Stimulated activated naive B cell treated with anti-CD40 and anti-IgM and Interleukin-4, amounts not matched to agents 10 μg/mL and 1 μg/mL and 100 μg/mL, for 72 hours (primary cell): ENCODE results near the gene RNF103.
"Not testable (repeated sequence)": the region's sequence is repeated elsewhere in the genome, so short reads cannot be mapped to it uniquely, and the experiment has no call there.

Experiments used
- ATAC-seq, 2 donors: fragments of 150-1000 bp; cut with Tn5 transposase; replicated peaks; 2 replicates each; pipeline ENCODE4 v1.10.0; 2021; ENCODE audit warnings: moderate library complexity in 1 of 2
- DNase-seq: peaks from one replicate; pipeline ENCODE4 v3.0.0; 2021
- H3K27ac Mint-ChIP-seq: one replicate; pipeline ENCODE4 v1.8.0; 2022; ENCODE audit warnings: mild to moderate bottlenecking, mixed read lengths
- H3K27me3 Mint-ChIP-seq, 2 donors: one replicate each; pipeline ENCODE4 v1.8.0; 2022; ENCODE audit warnings: mixed read lengths in 2 of 2
- H3K36me3 Mint-ChIP-seq, 2 donors: one replicate each; pipeline ENCODE4 v1.8.0; 2022; ENCODE audit warnings: mixed read lengths in 2 of 2, mild to moderate bottlenecking in 1 of 2
- H3K4me1 Mint-ChIP-seq, 2 donors: one replicate each; pipeline ENCODE4 v1.8.0; 2022; ENCODE audit warnings: mixed read lengths in 2 of 2, mild to moderate bottlenecking in 1 of 2
- H3K4me3 Mint-ChIP-seq, 2 donors: one replicate each; pipeline ENCODE4 v1.8.0; 2022; ENCODE audit warnings: mild to moderate bottlenecking in 2 of 2, mixed read lengths in 2 of 2, moderate library complexity in 1 of 2
- H3K9me3 Mint-ChIP-seq, 2 donors: one replicate each; pipeline ENCODE4 v1.8.0; 2022; ENCODE audit warnings: mixed read lengths in 2 of 2, mild to moderate bottlenecking in 1 of 2

Gene RNF103, protein sequence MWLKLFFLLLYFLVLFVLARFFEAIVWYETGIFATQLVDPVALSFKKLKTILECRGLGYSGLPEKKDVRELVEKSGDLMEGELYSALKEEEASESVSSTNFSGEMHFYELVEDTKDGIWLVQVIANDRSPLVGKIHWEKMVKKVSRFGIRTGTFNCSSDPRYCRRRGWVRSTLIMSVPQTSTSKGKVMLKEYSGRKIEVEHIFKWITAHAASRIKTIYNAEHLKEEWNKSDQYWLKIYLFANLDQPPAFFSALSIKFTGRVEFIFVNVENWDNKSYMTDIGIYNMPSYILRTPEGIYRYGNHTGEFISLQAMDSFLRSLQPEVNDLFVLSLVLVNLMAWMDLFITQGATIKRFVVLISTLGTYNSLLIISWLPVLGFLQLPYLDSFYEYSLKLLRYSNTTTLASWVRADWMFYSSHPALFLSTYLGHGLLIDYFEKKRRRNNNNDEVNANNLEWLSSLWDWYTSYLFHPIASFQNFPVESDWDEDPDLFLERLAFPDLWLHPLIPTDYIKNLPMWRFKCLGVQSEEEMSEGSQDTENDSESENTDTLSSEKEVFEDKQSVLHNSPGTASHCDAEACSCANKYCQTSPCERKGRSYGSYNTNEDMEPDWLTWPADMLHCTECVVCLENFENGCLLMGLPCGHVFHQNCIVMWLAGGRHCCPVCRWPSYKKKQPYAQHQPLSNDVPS

DNA sequence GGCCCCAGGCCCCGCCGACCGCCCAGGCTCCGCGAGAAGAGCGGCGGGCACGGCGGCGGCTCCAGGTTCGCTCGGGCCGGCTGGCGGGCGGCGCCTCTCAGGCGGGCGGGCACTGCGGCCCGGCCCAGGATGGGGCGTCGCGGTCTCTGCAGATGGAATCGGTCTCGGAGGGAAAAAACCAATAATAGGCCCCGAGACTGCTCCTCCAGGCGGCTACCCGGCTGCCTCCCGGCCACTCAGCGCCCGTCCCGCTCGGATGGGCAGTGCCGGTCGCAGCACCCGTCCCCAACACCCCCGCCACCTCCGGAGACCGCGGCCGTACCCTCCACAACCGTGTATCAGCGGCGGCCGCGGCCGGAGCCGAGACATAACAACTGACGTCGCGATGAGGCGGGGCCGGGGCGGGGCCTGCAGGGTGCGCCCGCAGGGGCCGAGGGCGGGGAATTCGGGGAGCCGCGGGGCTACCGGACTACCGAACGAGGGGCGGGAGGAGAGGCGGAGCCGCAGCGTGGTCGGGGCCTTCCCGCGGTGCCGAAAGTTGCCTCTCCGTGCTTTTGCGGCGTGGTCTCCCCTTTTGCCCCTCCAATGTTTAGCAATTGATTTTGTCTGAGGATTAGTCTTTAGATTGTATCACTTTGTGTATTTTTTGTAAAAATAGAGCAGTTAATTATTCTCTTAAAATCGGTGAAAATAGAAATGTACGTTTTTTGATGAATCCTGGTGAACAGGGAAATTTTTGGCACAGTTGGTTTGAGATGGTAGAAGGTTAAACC lies at the start of gene RNF103:
TSS of gene RNF103 (minus strand) at position 372 of the 773 bp plus-strand sequence. CDS start 979 bp downstream, outside the sequence.
- peak within 1 kb of the TSS; percentile 99 for H3K27ac Mint-ChIP-seq
- H3K4me3 Mint-ChIP-seq, result peak within 1 kb of the TSS; percentile 95
- ATAC-seq, result peak; percentile 86 to 87
- peak; percentile 92 for DNase-seq
- H3K4me1 Mint-ChIP-seq, result peaks cover 9 to 23% of the 10 kb centered on the region in 2 donors
- H3K27me3 Mint-ChIP-seq, result no peaks in the 10 kb centered on the region
- H3K9me3 Mint-ChIP-seq, result no peaks in the 10 kb centered on the region
- H3K36me3 Mint-ChIP-seq, result peaks cover 3 to 13% of the 10 kb centered on the region in 2 donors

DNA sequence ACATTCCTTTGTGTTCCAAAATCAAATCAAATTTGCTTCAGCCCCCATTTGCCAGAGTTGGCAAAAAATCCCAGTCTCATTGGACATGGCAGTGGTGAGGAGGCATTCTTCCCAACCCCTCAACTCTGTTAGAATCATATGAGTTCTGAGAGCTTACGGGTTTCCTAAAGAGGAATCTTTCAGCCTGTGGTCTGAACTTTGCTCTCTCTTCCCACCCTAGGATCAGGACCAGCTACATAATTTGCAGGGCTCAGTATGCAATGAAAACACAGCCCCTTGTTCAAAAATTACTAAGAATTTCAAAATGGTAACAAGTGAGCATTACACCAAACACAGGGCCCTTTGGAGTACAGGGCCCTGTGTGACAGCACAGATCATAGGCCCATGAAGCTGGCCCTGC lies 49.3 kb upstream of the RNF103 start:
- no peak overlapping the region for H3K4me3 Mint-ChIP-seq

DNA sequence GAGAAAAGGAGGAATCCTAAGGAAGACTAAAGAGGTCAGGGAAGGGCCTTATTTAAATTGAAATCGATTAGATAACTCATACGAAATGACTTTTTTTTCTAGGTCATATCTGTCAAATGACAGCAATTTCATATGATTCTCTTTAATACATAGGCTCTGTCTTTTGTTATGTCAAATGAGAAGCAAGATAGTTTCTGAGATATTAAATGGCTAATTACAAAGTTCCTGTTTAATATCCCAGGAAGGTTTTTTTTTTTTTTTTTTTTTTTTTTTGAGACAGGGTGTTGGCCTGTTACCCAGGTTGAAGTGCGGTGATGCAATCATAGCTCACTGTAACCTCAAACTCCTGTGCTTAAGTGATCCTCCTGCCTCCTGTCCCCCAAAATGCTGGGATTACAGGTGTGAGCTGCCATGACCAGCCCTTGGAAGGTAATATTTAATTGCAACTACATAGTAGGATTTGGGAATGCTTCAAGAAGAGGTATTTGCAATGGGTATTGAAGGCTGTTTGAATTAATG lies 48.4 kb upstream of the RNF103 start:
- DNase-seq, result no peak
- ATAC-seq, result no peak
- H3K27ac Mint-ChIP-seq, result no peak overlapping the region
- peaks cover 4 to 5% of the 10 kb centered on the region in 2 donors for H3K9me3 Mint-ChIP-seq
- no peak overlapping the region for H3K4me3 Mint-ChIP-seq
- H3K36me3 Mint-ChIP-seq, result peaks cover 4 to 14% of the 10 kb centered on the region in 2 donors
- H3K27me3 Mint-ChIP-seq, result no peaks in the 10 kb centered on the region
- no peaks in the 10 kb centered on the region for H3K4me1 Mint-ChIP-seq

More for the DNA sequence above, 49.3 kb upstream of the RNF103 start:
- no peak for DNase-seq
- H3K27ac Mint-ChIP-seq, result no peak overlapping the region
- no peaks in the 10 kb centered on the region for H3K27me3 Mint-ChIP-seq
- H3K9me3 Mint-ChIP-seq, result no peaks in the 10 kb centered on the region
- no peak for ATAC-seq
- peaks cover 2 to 6% of the 10 kb centered on the region in 2 donors for H3K36me3 Mint-ChIP-seq
- no peaks in the 10 kb centered on the region for H3K4me1 Mint-ChIP-seq

DNA sequence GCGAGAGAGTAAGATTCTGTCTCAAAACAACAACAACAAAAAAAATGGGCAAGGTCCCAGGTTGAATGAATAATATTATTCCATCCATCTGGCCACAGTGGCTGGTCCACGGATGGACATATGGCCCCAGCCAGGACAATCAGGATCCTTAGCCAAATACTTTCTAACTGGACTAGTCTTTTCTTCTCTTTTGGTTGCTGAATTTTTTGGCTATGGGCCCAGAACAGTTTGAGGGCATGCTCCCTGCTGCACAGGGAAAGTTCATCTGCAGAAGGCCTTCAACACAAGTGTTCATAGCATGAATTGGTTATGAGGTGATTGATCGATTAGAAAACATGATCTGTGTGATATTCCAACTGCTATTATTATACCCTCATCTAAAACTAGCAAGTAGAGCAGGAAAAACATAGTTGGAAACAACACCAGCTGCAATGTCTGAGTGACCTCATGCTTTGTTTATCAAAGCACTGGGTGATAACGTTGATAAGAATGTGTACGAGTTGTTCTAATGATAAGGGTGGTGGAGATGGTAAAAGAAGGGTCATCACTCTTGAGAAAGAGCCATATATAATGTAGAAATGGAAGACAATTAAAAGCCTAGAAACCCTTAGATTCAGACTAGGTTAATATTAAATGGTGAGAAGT lies 47.8 kb upstream of the RNF103 start:
- Mint-ChIP-seq H3K4me1 (no peaks in the 10 kb centered on the region), H3K36me3 (peaks cover 7 to 18% of the 10 kb centered on the region in 2 donors), H3K27ac (no peak overlapping the region), H3K4me3 (no peak overlapping the region), H3K27me3 (no peaks in the 10 kb centered on the region), H3K9me3 (peaks cover 4 to 5% of the 10 kb centered on the region in 2 donors)
- ATAC-seq, result no peak
- DNase-seq, result no peak

DNA sequence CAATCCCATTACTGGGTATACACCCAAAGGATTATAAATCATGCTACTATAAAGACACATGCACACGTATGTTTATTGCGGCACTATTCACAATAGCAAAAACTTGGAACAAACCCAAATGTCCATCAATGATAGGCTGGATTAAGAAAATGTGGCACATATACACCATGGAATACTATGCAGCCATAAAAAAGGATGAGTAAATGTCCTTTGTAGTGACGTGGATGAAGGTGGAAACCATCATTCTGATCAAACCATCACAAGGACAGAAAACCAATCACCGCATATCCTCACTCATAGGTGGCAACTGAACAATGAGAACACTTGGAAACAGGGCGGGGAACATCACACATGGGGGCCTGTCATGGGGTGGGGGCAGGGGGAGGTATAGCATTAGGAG lies 45.7 kb upstream of the RNF103 start:
- H3K4me1 Mint-ChIP-seq, H3K4me3 Mint-ChIP-seq, H3K27me3 Mint-ChIP-seq, DNase-seq, ATAC-seq, H3K27ac Mint-ChIP-seq: not testable (repeated sequence)
- Mint-ChIP-seq H3K36me3 (peaks cover 17 to 35% of the 10 kb centered on the region in 2 donors), H3K9me3 (peaks cover 8 to 12% of the 10 kb centered on the region in 2 donors)

DNA sequence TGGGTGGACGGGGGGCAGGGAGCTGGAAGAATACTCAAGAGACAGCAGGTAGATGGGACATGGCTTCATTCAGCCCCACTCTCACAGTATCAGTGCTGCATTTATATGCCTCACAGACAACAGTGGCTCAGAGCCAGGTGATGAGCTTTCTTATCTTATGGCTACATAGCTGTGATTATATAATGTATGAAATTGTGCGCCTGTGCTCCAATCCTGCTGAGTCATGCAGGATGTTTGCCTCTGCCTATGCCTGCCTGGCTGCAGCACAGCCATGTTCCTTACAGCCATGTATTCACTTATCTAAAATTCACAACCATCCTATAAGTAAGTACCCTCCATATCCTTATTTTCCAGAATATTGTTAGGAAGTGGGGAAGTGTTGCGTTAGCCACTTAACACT lies 37.7 kb upstream of the RNF103 start:
- Mint-ChIP-seq H3K27ac (no peak overlapping the region), H3K27me3 (no peaks in the 10 kb centered on the region), H3K4me3 (no peak overlapping the region), H3K9me3 (peaks cover 9 to 13% of the 10 kb centered on the region in 2 donors), H3K4me1 (no peaks in the 10 kb centered on the region), H3K36me3 (peaks cover 10 to 31% of the 10 kb centered on the region in 2 donors)
- no peak for ATAC-seq
- no peak for DNase-seq

DNA sequence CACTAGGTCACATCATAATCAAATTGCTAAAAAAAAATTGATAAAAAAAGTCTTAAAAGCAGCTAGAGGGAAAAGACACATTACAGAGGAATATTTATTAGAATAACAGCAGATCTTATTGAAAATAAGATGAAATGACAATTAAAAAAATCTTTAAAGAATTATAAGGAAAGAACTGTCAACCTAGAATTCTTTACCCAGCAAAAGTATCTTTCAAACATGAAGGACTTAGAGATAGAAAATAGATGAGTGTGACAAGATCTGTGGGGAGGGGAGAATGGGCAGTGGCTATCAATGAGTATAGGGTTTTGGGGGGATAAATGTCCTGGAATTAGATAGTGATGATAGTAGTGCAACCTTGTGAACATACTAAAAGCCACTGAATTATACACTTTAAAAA lies 26.5 kb upstream of the RNF103 start:
- Mint-ChIP-seq H3K9me3 (peaks cover 16 to 17% of the 10 kb centered on the region in 2 donors), H3K4me1 (no peaks in the 10 kb centered on the region), H3K36me3 (peaks cover 14 to 34% of the 10 kb centered on the region in 2 donors), H3K27me3 (no peaks in the 10 kb centered on the region), H3K4me3 (no peak overlapping the region), H3K27ac (no peak overlapping the region)
- ATAC-seq (no peak), DNase-seq (no peak)

DNA sequence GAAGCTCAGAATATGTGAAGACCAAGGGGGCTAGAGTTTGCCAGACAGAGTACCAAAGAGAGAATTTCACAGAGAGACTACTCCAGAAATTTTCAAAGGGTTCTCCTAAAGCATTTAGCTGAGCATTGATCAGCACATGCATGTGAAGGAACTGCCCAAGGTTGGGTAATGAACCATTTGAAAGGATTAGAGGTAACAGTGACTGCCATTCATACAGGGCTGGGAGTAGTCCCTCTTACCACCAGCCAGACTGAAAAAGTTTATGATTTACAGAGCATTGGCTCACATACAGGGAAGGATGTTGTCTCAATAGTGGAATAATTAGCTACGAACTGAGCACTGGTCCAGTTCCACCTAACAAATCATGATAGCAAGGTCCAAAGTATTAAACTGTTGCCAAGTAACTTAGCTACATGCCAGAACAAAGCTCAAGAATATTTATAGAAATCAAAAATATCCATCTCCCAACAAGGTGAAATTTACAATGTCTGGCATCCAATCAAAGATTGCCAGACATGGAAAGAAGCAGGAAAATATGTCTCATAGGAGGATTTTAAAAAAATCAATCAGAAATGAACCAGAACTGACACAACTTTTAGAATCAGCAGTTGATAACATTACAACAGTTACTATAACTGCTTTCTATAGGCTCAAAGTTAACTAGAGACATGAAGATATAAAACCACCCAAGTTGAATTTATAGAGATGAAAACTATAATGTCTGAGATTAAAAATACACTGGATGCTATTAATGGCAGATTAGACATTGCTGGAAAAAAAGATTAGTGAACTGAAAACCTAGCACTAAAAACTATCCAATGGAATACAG lies 25.7 kb upstream of the RNF103 start:
- no peak overlapping the region for H3K4me3 Mint-ChIP-seq
- DNase-seq, result no peak
- H3K27ac Mint-ChIP-seq, result no peak overlapping the region
- H3K27me3 Mint-ChIP-seq, result no peaks in the 10 kb centered on the region
- H3K9me3 Mint-ChIP-seq, result peaks cover 16 to 17% of the 10 kb centered on the region in 2 donors
- H3K36me3 Mint-ChIP-seq, result peaks cover 14 to 34% of the 10 kb centered on the region in 2 donors
- no peaks in the 10 kb centered on the region for H3K4me1 Mint-ChIP-seq
- ATAC-seq, result no peak

DNA sequence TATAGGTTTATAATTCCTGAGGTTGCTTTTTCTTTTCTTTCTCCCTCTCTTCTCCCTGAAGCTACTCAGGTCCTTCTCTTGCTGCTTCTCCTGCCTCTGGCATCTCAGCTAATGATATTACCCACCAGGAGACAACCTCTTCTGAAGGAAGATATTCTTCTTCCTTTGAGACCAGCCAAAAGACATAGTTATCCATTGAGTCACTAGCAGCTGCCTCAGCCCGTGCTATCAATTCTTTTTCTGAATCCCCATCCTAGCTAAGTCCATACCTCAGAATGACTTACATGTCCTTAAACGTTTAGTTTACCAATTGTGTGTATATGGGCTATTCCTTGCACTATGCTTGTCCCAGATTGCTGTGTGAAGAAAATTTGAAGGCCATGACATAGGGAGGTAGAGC lies 25.0 kb upstream of the RNF103 start:
- Mint-ChIP-seq H3K36me3 (peaks cover 14 to 34% of the 10 kb centered on the region in 2 donors), H3K9me3 (peaks cover 16 to 17% of the 10 kb centered on the region in 2 donors), H3K4me3 (no peak overlapping the region), H3K4me1 (no peaks in the 10 kb centered on the region), H3K27me3 (no peaks in the 10 kb centered on the region), H3K27ac (no peak overlapping the region)
- ATAC-seq (no peak), DNase-seq (no peak)

DNA sequence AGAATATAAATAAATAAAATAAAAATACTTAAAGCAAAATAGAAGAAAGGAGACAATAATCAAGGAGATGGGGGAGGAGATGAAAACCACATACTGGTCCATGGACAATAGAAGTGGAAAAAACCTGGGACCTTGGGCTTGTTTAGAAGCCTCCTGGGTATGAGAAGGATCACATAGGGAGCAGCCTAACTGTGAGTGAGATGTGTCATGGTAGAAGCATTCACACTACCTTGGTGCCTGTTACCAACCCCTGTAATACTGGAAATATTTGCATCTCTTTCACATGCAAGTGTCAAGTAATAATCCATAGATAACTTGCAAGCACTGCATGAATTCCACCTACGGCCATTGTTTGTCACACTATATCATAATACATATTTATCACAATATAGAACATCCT lies 23.2 kb upstream of the RNF103 start:
- H3K4me1 Mint-ChIP-seq, result no peaks in the 10 kb centered on the region
- H3K9me3 Mint-ChIP-seq, result peaks cover 13 to 15% of the 10 kb centered on the region in 2 donors
- no peak overlapping the region for H3K4me3 Mint-ChIP-seq
- DNase-seq, result no peak
- no peak overlapping the region for H3K27ac Mint-ChIP-seq
- no peaks in the 10 kb centered on the region for H3K27me3 Mint-ChIP-seq
- ATAC-seq, result no peak
- H3K36me3 Mint-ChIP-seq, result peaks cover 14 to 32% of the 10 kb centered on the region in 2 donors

DNA sequence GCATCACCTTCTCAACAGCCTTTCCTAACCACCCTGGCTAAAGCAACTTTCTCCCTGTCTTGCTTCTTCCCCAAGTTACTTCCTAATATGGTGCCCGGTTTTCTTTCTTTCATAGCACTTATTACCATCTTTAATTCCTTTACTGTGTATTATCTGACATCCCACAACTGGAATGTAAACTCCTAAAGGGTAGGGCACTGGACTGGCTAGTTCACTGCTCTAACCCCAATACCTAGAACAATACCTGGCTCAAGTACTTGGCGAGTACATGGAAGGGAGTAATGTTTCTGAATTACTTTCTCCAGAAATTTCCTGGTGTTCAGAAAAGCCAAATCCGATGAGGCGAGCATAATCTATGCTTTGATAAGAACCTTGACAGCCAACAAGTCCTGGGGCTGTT lies 22.7 kb upstream of the RNF103 start:
- ATAC-seq (no peak), DNase-seq (no peak)
- Mint-ChIP-seq H3K9me3 (peaks cover 13 to 15% of the 10 kb centered on the region in 2 donors), H3K4me3 (no peak overlapping the region), H3K27me3 (no peaks in the 10 kb centered on the region), H3K4me1 (no peaks in the 10 kb centered on the region), H3K27ac (no peak overlapping the region), H3K36me3 (peaks cover 14 to 28% of the 10 kb centered on the region in 2 donors)

DNA sequence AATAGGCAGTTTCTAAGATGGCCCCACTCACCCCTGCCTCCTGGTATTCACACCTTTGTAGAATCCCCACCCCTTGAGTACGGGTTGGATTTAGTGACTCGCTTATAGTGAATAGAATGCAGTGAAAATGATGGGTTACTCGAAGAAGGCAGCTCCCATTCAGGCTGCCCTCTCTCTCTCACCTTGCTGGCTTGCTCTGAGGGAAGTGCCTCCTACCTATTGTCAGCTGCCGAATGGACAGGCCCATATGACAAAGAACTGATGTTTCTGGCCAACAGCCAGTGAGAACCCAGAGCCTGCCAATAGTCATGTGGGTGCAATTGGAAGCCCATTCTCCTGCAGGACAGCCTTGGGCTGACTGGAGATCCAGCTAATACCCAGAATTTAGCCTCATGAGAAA lies 22.1 kb upstream of the RNF103 start:
- H3K27ac Mint-ChIP-seq, result no peak overlapping the region
- peaks cover 15 to 30% of the 10 kb centered on the region in 2 donors for H3K36me3 Mint-ChIP-seq
- ATAC-seq (no peak), DNase-seq (no peak)
- H3K27me3 Mint-ChIP-seq, result no peaks in the 10 kb centered on the region
- H3K9me3 Mint-ChIP-seq, result peaks cover 13 to 16% of the 10 kb centered on the region in 2 donors
- no peak overlapping the region for H3K4me3 Mint-ChIP-seq
- no peaks in the 10 kb centered on the region for H3K4me1 Mint-ChIP-seq

DNA sequence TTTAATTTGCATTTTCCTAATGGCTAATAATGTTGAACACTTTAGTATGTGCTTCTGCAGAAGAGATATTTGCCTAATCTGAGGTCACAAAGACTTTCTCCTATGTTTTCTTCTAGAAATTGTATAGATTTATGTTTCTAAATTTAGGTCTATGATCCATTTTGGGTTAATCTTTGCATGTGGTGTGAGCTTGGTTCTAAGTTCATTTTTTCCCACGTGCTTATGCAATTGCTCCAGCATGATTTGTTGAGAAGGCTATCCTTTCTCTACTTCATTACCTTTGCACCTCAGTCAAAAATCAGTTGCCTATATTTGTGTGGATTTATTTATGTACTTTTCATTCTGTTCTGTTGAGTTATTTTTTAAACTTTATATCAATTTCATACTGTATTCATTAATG lies 15.0 kb upstream of the RNF103 start:
- H3K9me3 Mint-ChIP-seq, result peaks cover 3 to 14% of the 10 kb centered on the region in 2 donors
- H3K4me1 Mint-ChIP-seq, result no peaks in the 10 kb centered on the region
- no peak overlapping the region for H3K27ac Mint-ChIP-seq
- DNase-seq, result no peak
- no peak overlapping the region for H3K4me3 Mint-ChIP-seq
- ATAC-seq, result no peak
- H3K36me3 Mint-ChIP-seq, result peaks cover 2 to 7% of the 10 kb centered on the region in 2 donors
- H3K27me3 Mint-ChIP-seq, result no peaks in the 10 kb centered on the region
